WTC11 (cell line): ENCODE results near the gene DDC. TPM values are rescaled to one million over a fixed set of nuclear protein-coding genes. Genes with fewer than 3 reads are reported as not detected.
"Not testable (repeated sequence)": the region's sequence is repeated elsewhere in the genome, so short reads cannot be mapped to it uniquely, and the experiment has no call there.

Experiments
- ATAC-seq: fragments of 200-7000 bp; cut with Tn5 transposase; 2 replicates; pipeline ENCODE4 v1.10.0; 2021; ENCODE audit warnings: mild to moderate bottlenecking, moderate library complexity
- CTCF ChIA-PET: fragments of 300-600 bp; sonication (Branson Sonifier 250); formaldehyde crosslinking; loops from one replicate; lab custom pipeline; 2021; ENCODE audit warnings: antibody characterized with exemption; lab: Charles Lee
- POLR2A ChIA-PET: fragments of 350-600 bp; sonication (Branson Sonifier 250); formaldehyde crosslinking; loops from one replicate; lab custom pipeline; 2021; ENCODE audit warnings: antibody characterized with exemption; lab: Charles Lee
- DNase-seq: peaks from one replicate; pipeline ENCODE4 v3.0.0; 2021; ENCODE audit warnings: low spot score
- H3K27ac Mint-ChIP-seq: 2 replicates; pipeline ENCODE4 v1.8.0; 2021; ENCODE audit warnings: mixed read lengths
- H3K27me3 Mint-ChIP-seq: 2 replicates; pipeline ENCODE4 v1.8.0; 2021; ENCODE audit warnings: low read depth, mild to moderate bottlenecking, moderate library complexity, mixed read lengths
- H3K36me3 Mint-ChIP-seq: 2 replicates; pipeline ENCODE4 v1.8.0; 2021; ENCODE audit warnings: mixed read lengths
- H3K4me1 Mint-ChIP-seq: 2 replicates; pipeline ENCODE4 v1.8.0; 2022; ENCODE audit warnings: mixed read lengths
- H3K4me3 Mint-ChIP-seq: 2 replicates; pipeline ENCODE4 v1.8.0; 2021; ENCODE audit warnings: mild to moderate bottlenecking, moderate library complexity, mixed read lengths
- H3K9me3 Mint-ChIP-seq: 2 replicates; pipeline ENCODE4 v1.8.0; 2021; ENCODE audit warnings: mixed read lengths
- ARID4B ChIP-seq: sonication (generic); formaldehyde crosslinking; IDR thresholded peaks from 2 replicates; pipeline ENCODE4 v1.8.0; 2023; ENCODE audit warnings: missing genetic modification reagents, mild to moderate bottlenecking, borderline replicate concordance
- ATF1 ChIP-seq: sonication (generic); formaldehyde crosslinking; IDR thresholded peaks from 2 replicates; pipeline ENCODE4 v1.8.1; 2023; ENCODE audit warnings: mild to moderate bottlenecking, moderate library complexity, missing genetic modification reagents
- CREM ChIP-seq: sonication (generic); formaldehyde crosslinking; IDR thresholded peaks from 2 replicates; pipeline ENCODE4 v1.8.1; 2022; ENCODE audit warnings: mild to moderate bottlenecking, missing genetic modification reagents, moderate library complexity
- E2F1 ChIP-seq: sonication (generic); formaldehyde crosslinking; IDR thresholded peaks from 2 replicates; pipeline ENCODE4 v1.8.0; 2022; ENCODE audit warnings: mild to moderate bottlenecking, missing genetic modification reagents
- ELF4 ChIP-seq: sonication (generic); formaldehyde crosslinking; IDR thresholded peaks from 2 replicates; pipeline ENCODE4 v1.8.1; 2022; ENCODE audit warnings: low read depth, mild to moderate bottlenecking, moderate library complexity, missing genetic modification reagents
- ESRRA ChIP-seq: sonication (generic); formaldehyde crosslinking; IDR thresholded peaks from 2 replicates; pipeline ENCODE4 v1.8.1; 2022; ENCODE audit warnings: mild to moderate bottlenecking, missing genetic modification reagents, borderline replicate concordance
- FOXJ3 ChIP-seq: sonication (generic); formaldehyde crosslinking; IDR thresholded peaks from 2 replicates; pipeline ENCODE4 v1.9.0; 2021; ENCODE audit warnings: missing genetic modification reagents, mild to moderate bottlenecking, borderline replicate concordance
- FOXK1 ChIP-seq: sonication (generic); formaldehyde crosslinking; IDR thresholded peaks from 2 replicates; pipeline ENCODE4 v1.8.0; 2022; ENCODE audit warnings: mild to moderate bottlenecking, moderate library complexity, missing genetic modification reagents
- FOXP1 ChIP-seq: sonication (generic); formaldehyde crosslinking; IDR thresholded peaks from 2 replicates; pipeline ENCODE4 v1.8.0; 2022; ENCODE audit warnings: missing genetic modification reagents, mild to moderate bottlenecking, moderate library complexity, borderline replicate concordance
- GRHL2 ChIP-seq: fragments of 250-450 bp; sonication (Bioruptor Pico); IDR thresholded peaks from 2 replicates; pipeline ENCODE4 v1.8.0; 2022; ENCODE audit warnings: mild to moderate bottlenecking, moderate library complexity; ENCODE audit not compliant: insufficient replicate concordance, severe bottlenecking
- IRF2 ChIP-seq: sonication (generic); formaldehyde crosslinking; IDR thresholded peaks from 2 replicates; pipeline ENCODE4 v1.8.0; 2022; ENCODE audit warnings: low read depth, missing genetic modification reagents, borderline replicate concordance
- KAT7 ChIP-seq: sonication (generic); formaldehyde crosslinking; IDR thresholded peaks from 2 replicates; pipeline ENCODE4 v1.8.1; 2023; ENCODE audit warnings: missing genetic modification reagents, mild to moderate bottlenecking, borderline replicate concordance
- MYBL2 ChIP-seq: sonication (generic); formaldehyde crosslinking; IDR thresholded peaks from 2 replicates; pipeline ENCODE4 v1.8.1; 2023; ENCODE audit warnings: mild to moderate bottlenecking, moderate library complexity, missing genetic modification reagents
- NFATC4 ChIP-seq: fragments of 250-450 bp; sonication (Bioruptor Pico); IDR thresholded peaks from 2 replicates; pipeline ENCODE4 v1.9.0; 2021; ENCODE audit warnings: mild to moderate bottlenecking
- NR1H2 ChIP-seq: sonication (generic); formaldehyde crosslinking; IDR thresholded peaks from 2 replicates; pipeline ENCODE4 v1.9.0; 2021; ENCODE audit warnings: mild to moderate bottlenecking, moderate library complexity, missing genetic modification reagents
- OVOL2 ChIP-seq: fragments of 250-450 bp; sonication (Bioruptor Pico); IDR thresholded peaks from 2 replicates; pipeline ENCODE4 v1.9.0; 2021; ENCODE audit warnings: mild to moderate bottlenecking, borderline replicate concordance
- SMAD4 ChIP-seq: sonication (generic); formaldehyde crosslinking; IDR thresholded peaks from 2 replicates; pipeline ENCODE4 v1.8.0; 2022; ENCODE audit warnings: mild to moderate bottlenecking, missing genetic modification reagents
- SOX15 ChIP-seq: fragments of 250-450 bp; sonication (Bioruptor Pico); IDR thresholded peaks from 2 replicates; pipeline ENCODE4 v1.9.0; 2021; ENCODE audit warnings: mild to moderate bottlenecking
- SP1 ChIP-seq: sonication (generic); formaldehyde crosslinking; conservative IDR thresholded peaks from 2 replicates; pipeline ENCODE4 v1.8.1; 2022; ENCODE audit warnings: missing genetic modification reagents
- TEAD1 ChIP-seq: sonication (generic); formaldehyde crosslinking; IDR thresholded peaks from 2 replicates; pipeline ENCODE4 v1.8.0; 2022; ENCODE audit warnings: mild to moderate bottlenecking, missing genetic modification reagents
- ZNF263 ChIP-seq: sonication (generic); formaldehyde crosslinking; IDR thresholded peaks from 2 replicates; pipeline ENCODE4 v1.8.1; 2022; ENCODE audit warnings: low read depth, mild to moderate bottlenecking, moderate library complexity, missing genetic modification reagents
- ZNF317 ChIP-seq: sonication (generic); formaldehyde crosslinking; IDR thresholded peaks from 2 replicates; pipeline ENCODE4 v1.8.1; 2023; ENCODE audit warnings: low read depth, mild to moderate bottlenecking, moderate library complexity, missing genetic modification reagents, borderline replicate concordance
- total RNA-seq: library from RNA; stranded (reverse); gene quantifications from 3 replicates; pipeline ENCODE4 v1.2.3, GENCODE V29; 2021

DDC gene
- total RNA-seq, 1 experiment from 2014 or later, result not detected

GRCh38 chr7:50580057-50580456 is 14.9 kb upstream of the DDC start:
- ATAC-seq (no peak), DNase-seq (no peak)
- H3K4me3 Mint-ChIP-seq, result no peak overlapping the region
- ChIA-PET POLR2A (no interaction called here), CTCF (no interaction called here)
- H3K4me1 Mint-ChIP-seq, result peaks cover 10% of the 10 kb centered on the region
- no peak for TF ChIP-seq SP1
- no peak for TF ChIP-seq MYBL2
- no peak for TF ChIP-seq ZNF317 (CRISPR knock-in tag)
- no peak for TF ChIP-seq KAT7
- no peak for TF ChIP-seq E2F1 (CRISPR knock-in tag)
- TF ChIP-seq TEAD1 (CRISPR knock-in tag), result no peak
- TF ChIP-seq NR1H2 (CRISPR knock-in tag), result no peak
- no peak for TF ChIP-seq ARID4B (CRISPR knock-in tag)
- TF ChIP-seq CREM (CRISPR knock-in tag), result no peak
- no peak for TF ChIP-seq ELF4 (CRISPR knock-in tag)
- no peak for TF ChIP-seq SMAD4 (CRISPR knock-in tag)
- TF ChIP-seq FOXJ3 (CRISPR knock-in tag), result no peak
- TF ChIP-seq ESRRA, result no peak
- no peak for TF ChIP-seq FOXP1 (CRISPR knock-in tag)
- TF ChIP-seq NFATC4 (CRISPR knock-in tag), result no peak
- H3K36me3 Mint-ChIP-seq, result peaks cover 54% of the 10 kb centered on the region
- peaks cover 11% of the 10 kb centered on the region for H3K27me3 Mint-ChIP-seq
- H3K9me3 Mint-ChIP-seq, result peaks cover 70% of the 10 kb centered on the region
- H3K27ac Mint-ChIP-seq, result no peak overlapping the region

GRCh38 chr7:50578105-50578504 is 12.9 kb upstream of the DDC start:
- DNase-seq, H3K27me3 Mint-ChIP-seq, H3K4me3 Mint-ChIP-seq, H3K27ac Mint-ChIP-seq, ATAC-seq, POLR2A ChIA-PET: not testable (repeated sequence)
- Mint-ChIP-seq H3K36me3 (peaks cover 37% of the 10 kb centered on the region), H3K9me3 (peaks cover 71% of the 10 kb centered on the region), H3K4me1 (peaks cover 10% of the 10 kb centered on the region)
- CTCF ChIA-PET, result interaction anchor here (0.7 kb wide), 1 partner anchor 11 kb away, joined by 4 read pairs; no protein-coding TSS in a partner anchor

GRCh38 chr7:50577569-50577968 is 12.4 kb upstream of the DDC start:
- H3K36me3 Mint-ChIP-seq, result peaks cover 32% of the 10 kb centered on the region
- peaks cover 7% of the 10 kb centered on the region for H3K27me3 Mint-ChIP-seq
- peak overlapping the region; percentile 15; the same call in 1 of the 2 replicates for H3K27ac Mint-ChIP-seq
- CTCF ChIA-PET, result interaction anchor here (0.7 kb wide), 1 partner anchor 11 kb away, joined by 4 read pairs; no protein-coding TSS in a partner anchor
- ATAC-seq (peak; percentile 75), DNase-seq (no peak)
- H3K9me3 Mint-ChIP-seq, result peaks cover 66% of the 10 kb centered on the region
- H3K4me1 Mint-ChIP-seq, result peaks cover 10% of the 10 kb centered on the region
- no peak overlapping the region for H3K4me3 Mint-ChIP-seq
- TF ChIP-seq ARID4B (CRISPR knock-in tag) (no peak), ZNF263 (CRISPR knock-in tag) (no peak), IRF2 (CRISPR knock-in tag) (no peak), TEAD1 (CRISPR knock-in tag) (no peak), E2F1 (CRISPR knock-in tag) (no peak), ATF1 (no peak), SOX15 (no peak), GRHL2 (no peak), ESRRA (no peak), ZNF317 (CRISPR knock-in tag) (no peak), OVOL2 (CRISPR knock-in tag) (no peak), FOXK1 (CRISPR knock-in tag) (no peak)
- POLR2A ChIA-PET, result no interaction called here
